HG03108 (cell line): ENCODE data around the gene PAIP2B.

Source experiments
- ATAC-seq: cut with Tn5 transposase; IDR thresholded peaks from one replicate; pipeline ENCODE4 v1.9.1; 2021; ENCODE audit warnings: moderate library complexity; ENCODE audit not compliant: unreplicated experiment

The PAIP2B gene

GRCh38 chr2:71154798-71155197, 72.1 kb downstream of the PAIP2B start:
- peak; percentile 67 for ATAC-seq

- no peak for ATAC-seq
These were observed 72.6 kb downstream of the PAIP2B start for GRCh38 chr2:71154279-71154678.

GRCh38 chr2:71153585-71154224, 73.2 kb downstream of the PAIP2B start:
- no peak for ATAC-seq

GRCh38 chr2:71151620-71152019, 75.3 kb downstream of the PAIP2B start:
- no peak for ATAC-seq

GRCh38 chr2:71150082-71150816, 76.7 kb downstream of the PAIP2B start:
- no peak for ATAC-seq

GRCh38 chr2:71148506-71149063, 78.3 kb downstream of the PAIP2B start:
- ATAC-seq = no peak

- ATAC-seq = no peak
These were observed 83.1 kb downstream of the PAIP2B start for GRCh38 chr2:71143782-71144181.

- no peak for ATAC-seq
These were observed 90.7 kb downstream of the PAIP2B start for GRCh38 chr2:71136174-71136573.

- ATAC-seq = no peak
These were observed 93.3 kb downstream of the PAIP2B start for GRCh38 chr2:71133603-71134002.
